Thymus (tissue), 11 donors: ENCODE data around the gene UBE2E2. TPM values are rescaled to one million over a fixed set of nuclear protein-coding genes. Genes with fewer than 3 reads are reported as not detected.
A peak's percentile ranks its signal among the peaks of the same experiment; 100 is the strongest.

Experiments used
- DNase-seq, 9 donors: peaks; one replicate each; pipeline ENCODE4 v3.0.0-alpha.2; 2013; ENCODE audit warnings: low spot score in 9 of 9, low read depth in 6 of 9, missing footprints in 1 of 9
- H3K27ac ChIP-seq, 2 donors: one replicate each; pipeline ENCODE4 v1.5.1; 2013; ENCODE audit warnings: control low read depth in 1 of 2, low read depth in 1 of 2, low read length in 1 of 2, mild to moderate bottlenecking in 1 of 2, moderate library complexity in 1 of 2
- H3K27me3 ChIP-seq, 2 donors: one replicate each; pipeline ENCODE4 v1.5.1; 2013; ENCODE audit warnings: low read length in 1 of 2; ENCODE audit not compliant: control insufficient read depth in 2 of 2, insufficient read depth in 1 of 2
- H3K36me3 ChIP-seq, 2 donors: one replicate each; pipeline ENCODE4 v1.5.1; 2013; ENCODE audit warnings: low read length in 1 of 2, mild to moderate bottlenecking in 1 of 2, moderate library complexity in 1 of 2; ENCODE audit not compliant: control insufficient read depth in 2 of 2, insufficient read depth in 2 of 2
- H3K4me1 ChIP-seq, 2 donors: one replicate each; pipeline ENCODE4 v1.5.1; 2013; ENCODE audit warnings: low read length in 2 of 2; ENCODE audit not compliant: control insufficient read depth in 2 of 2, insufficient read depth in 2 of 2
- H3K4me3 ChIP-seq, 2 donors: one replicate each; pipeline ENCODE4 v1.5.1; 2013; ENCODE audit warnings: low read length in 2 of 2, control low read depth in 1 of 2, mild to moderate bottlenecking in 1 of 2
- H3K9me3 ChIP-seq, 2 donors: one replicate each; pipeline ENCODE4 v1.5.1; 2013; ENCODE audit warnings: low read length in 1 of 2, mild to moderate bottlenecking in 1 of 2; ENCODE audit not compliant: control insufficient read depth in 2 of 2, insufficient read depth in 1 of 2
- WGBS: extraction: QIAGEN DNeasy Blood & Tissue Kit; methylation state at CpG from one replicate; pipeline ENCODE4 v1.1.7; 2013; 5-methylcytosine and 5-hydroxymethylcytosine counted together
- polyA plus RNA-seq: library from polyadenylated mRNA; stranded (reverse); fragments of 200-250 nt; gene quantifications from one replicate; pipeline ENCODE4 v1.2.3, GENCODE V29; 2013
- total RNA-seq: library from RNA; stranded (reverse); fragments of 120-200 nt; gene quantifications from one replicate; pipeline ENCODE4 v1.2.4, GENCODE V29; 2013
- donor health status: healthy.

UBE2E2 gene
- total and polyA plus RNA-seq, 2 donors, result 32.9 to 35.5 TPM

DNA sequence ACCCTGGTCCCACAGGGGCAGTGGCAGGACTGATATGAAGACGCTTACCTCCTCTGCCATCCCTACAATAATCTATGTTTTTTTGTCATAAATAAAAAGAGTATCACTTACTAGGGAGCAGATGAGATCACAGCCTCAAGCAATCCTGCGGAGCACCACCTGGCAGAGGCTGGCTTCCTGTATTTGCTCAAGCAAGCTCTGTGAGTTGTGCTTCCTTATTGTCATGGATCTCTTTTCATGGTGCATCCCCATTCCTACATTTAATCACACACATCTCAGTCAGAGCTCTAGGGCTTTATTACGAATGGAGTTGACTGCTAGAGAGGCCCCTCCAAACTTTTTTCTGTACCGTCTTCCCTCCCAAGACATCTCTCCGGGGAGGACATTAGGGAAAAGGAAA is 186.0 kb downstream of the UBE2E2 start:
- Histone ChIP-seq H3K27me3 (no peaks in the 10 kb centered on the region), H3K9me3 (no peaks in the 10 kb centered on the region), H3K36me3 (no peaks in the 10 kb centered on the region), H3K4me3 (no peak overlapping the region), H3K4me1 (peaks cover 0 to 10% of the 10 kb centered on the region in 2 donors), H3K27ac (no peak overlapping the region)
- no peak for DNase-seq
- WGBS, result 89% methylated on average over 5 of the region's 5 CpGs

DNA sequence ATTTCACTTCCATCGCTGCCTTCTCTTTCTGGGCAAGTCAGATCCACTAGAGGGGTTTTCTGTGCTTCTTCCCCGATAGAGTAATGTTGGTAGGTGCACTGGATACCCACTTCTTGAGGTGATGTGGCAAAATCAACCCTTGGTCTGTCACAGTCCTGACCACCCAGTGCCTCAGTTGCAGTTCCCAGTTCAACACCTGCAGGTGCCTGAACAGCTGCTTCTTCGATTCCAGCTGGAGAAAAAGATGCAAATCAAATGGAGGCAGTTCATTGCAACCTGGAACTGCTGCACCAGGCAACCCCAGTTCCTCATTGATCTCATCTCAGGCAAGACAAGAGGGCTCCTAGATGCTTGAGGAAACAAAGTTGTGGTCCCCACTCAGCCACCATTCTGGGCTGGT is 186.6 kb downstream of the UBE2E2 start:
- Histone ChIP-seq H3K27ac (no peak overlapping the region), H3K9me3 (no peaks in the 10 kb centered on the region), H3K4me1 (peaks cover 0 to 10% of the 10 kb centered on the region in 2 donors), H3K4me3 (no peak overlapping the region), H3K36me3 (no peaks in the 10 kb centered on the region), H3K27me3 (no peaks in the 10 kb centered on the region)
- WGBS, result 90% methylated on average over 3 of the region's 3 CpGs
- no peak for DNase-seq

DNA sequence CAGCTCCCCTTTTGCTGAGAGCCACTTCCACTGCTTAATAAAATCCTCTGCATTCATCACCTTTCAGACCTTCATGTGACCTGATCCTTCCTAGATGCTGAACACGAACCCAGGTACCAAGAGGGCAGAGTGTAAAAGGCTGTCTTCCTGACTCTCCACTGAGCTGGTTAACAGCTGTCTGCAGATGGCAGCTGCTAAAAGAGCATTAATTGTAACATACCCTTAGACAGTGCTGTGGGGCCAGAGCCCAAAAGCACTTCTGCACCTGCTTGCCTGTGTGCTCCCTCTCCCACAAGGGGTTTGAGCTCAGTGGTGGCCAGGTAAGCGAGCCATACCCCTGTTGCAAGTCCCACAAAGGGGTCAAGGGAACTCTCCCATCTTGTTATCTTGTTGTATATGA is 187.3 kb downstream of the UBE2E2 start:
- Histone ChIP-seq H3K27ac (no peak overlapping the region), H3K9me3 (no peaks in the 10 kb centered on the region), H3K4me3 (no peak overlapping the region), H3K27me3 (no peaks in the 10 kb centered on the region), H3K36me3 (no peaks in the 10 kb centered on the region), H3K4me1 (peaks cover 0 to 10% of the 10 kb centered on the region in 2 donors)
- DNase-seq, result no peak
- 93% methylated on average over 2 of the region's 2 CpGs for WGBS

DNA sequence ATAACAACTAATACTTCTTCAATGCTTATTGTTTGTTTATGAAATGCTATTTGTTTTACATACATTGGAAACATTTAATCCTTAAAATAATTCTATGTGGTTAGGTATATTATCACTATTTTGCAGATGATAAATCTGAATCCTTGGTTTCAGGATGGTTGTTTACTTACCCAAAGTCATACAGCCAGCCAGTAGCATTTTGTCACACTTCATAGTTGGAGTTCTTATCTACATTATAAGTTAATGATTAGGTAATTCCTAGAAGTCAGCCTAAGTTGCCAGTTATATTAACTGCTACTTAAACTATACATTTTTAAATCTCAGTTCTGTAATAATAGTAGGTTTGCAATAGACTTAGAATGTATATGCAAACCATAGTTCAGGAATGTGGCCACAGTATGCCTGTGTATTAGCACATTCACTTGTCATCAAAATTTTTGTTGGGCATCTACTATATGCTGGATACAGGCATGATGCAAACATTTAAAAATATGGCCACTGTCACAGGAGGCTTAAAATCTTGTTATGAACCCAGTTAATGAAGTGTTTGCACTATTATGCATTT is 187.9 kb downstream of the UBE2E2 start:
- DNase-seq, result no peak
- Histone ChIP-seq H3K27ac (no peak overlapping the region), H3K9me3 (no peaks in the 10 kb centered on the region), H3K27me3 (no peaks in the 10 kb centered on the region), H3K4me1 (peaks cover 0 to 10% of the 10 kb centered on the region in 2 donors), H3K36me3 (no peaks in the 10 kb centered on the region), H3K4me3 (no peak overlapping the region)

DNA sequence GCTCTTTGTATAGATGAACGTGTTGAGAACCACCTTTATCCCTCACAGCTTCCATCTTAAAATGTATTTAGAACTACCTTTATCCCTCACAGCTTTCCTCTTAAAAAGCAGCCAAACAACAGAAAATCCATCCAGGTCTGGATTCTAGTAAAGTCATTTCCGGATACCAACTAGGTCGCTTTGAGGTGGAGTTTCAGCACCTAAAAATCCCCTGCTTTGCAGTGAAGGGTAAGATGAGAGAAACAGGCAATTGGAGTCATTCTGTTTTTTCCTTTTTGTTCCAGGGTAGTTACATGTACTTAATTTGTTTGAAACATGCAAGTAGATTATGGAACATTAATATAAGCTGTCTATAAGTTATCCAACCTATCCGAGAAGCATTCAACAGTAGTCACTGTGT is 192.0 kb downstream of the UBE2E2 start:
- H3K4me1 ChIP-seq, result no peaks in the 10 kb centered on the region
- WGBS, result 96% methylated on average over 4 of the region's 4 CpGs
- no peak overlapping the region for H3K4me3 ChIP-seq
- H3K27ac ChIP-seq, result no peak overlapping the region
- no peaks in the 10 kb centered on the region for H3K36me3 ChIP-seq
- no peak for DNase-seq
- no peaks in the 10 kb centered on the region for H3K9me3 ChIP-seq
- H3K27me3 ChIP-seq, result no peaks in the 10 kb centered on the region

DNA sequence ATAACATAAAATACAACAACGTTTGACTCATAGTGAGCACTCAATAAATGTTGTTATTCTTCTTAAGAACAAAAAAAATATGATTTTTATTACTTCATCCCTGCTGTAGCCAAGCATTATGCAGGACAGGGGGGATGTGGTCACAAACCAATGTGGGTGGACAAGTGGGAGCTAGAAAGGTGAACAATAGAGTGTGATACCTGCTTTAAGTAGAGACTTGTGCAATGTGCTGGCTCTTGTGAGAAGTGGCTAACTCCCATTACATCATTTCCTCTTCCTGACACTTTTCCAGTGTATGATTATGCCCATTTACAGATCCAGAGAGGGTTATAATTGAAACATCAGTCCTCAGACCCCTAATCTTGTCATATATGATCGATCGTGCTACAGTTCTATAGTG is 193.6 kb downstream of the UBE2E2 start:
- DNase-seq, result no peak
- Histone ChIP-seq H3K27ac (no peak overlapping the region), H3K4me3 (no peak overlapping the region), H3K36me3 (no peaks in the 10 kb centered on the region), H3K27me3 (no peaks in the 10 kb centered on the region), H3K9me3 (no peaks in the 10 kb centered on the region), H3K4me1 (no peaks in the 10 kb centered on the region)
- WGBS, result 99% methylated on average over 3 of the region's 3 CpGs

DNA sequence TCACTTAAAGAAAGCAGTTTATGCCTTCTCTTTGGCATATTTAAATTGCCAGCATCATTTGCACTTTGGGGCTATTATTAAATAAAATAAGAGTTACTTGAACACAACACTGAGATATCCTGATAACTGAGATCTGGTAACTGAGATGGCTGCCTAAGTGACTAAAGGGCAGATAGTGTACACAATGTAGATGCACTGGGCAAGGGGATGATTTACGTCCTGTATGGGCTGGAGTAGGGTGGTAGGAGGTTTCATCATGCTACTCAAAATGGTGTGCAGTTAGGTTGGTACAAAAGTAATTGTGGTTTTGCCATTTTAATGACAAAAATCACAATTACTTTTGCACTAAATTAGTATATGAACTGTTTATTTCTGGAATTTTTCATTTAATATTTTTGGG is 196.1 kb downstream of the UBE2E2 start:
- Histone ChIP-seq H3K4me3 (no peak overlapping the region), H3K27me3 (no peaks in the 10 kb centered on the region), H3K27ac (no peak overlapping the region), H3K9me3 (no peaks in the 10 kb centered on the region), H3K4me1 (peaks cover 2 to 3% of the 10 kb centered on the region in 2 donors), H3K36me3 (no peaks in the 10 kb centered on the region)
- DNase-seq, result no peak
- 95% methylated on average over 1 of the region's 1 CpG for WGBS

DNA sequence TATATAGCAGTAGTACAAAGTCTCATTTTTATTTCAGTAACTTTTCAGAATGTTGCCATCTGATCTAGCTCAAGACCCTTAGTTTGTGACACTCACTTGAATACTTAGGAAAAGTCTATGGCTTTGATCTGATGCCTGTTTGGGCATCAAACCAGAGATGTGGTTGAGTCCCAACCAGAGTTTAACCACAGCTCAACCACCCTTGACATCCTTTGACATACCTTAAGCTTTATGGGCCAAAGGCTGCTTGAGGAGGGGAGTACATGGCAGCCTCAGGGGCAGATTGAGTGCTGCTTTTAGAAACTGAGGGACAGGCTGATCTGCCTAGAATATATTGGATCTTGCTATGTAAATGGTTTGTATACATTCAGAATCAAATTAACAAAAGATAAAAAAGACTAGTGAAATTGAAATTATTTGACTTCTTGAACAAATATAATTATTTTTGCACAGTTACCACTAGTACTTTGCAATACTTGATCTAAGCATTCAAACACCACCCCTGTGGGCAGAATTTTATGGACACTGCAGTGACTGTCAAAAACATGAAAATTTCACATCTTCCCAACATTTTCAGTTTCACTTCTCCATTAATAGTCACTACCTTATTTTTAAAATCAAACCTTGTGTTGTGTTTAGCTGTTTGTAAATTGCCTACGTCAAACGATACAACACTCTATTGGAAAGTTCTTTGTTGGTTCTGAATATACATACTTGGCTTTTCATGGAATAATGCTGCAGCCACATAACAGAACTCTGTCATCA is 199.8 kb downstream of the UBE2E2 start:
- no peak overlapping the region for H3K27ac ChIP-seq
- H3K36me3 ChIP-seq, result no peaks in the 10 kb centered on the region
- no peaks in the 10 kb centered on the region for H3K9me3 ChIP-seq
- H3K4me3 ChIP-seq, result no peak overlapping the region
- H3K27me3 ChIP-seq, result no peaks in the 10 kb centered on the region
- peak; percentile 9 to 77 (median 33) for DNase-seq
- peaks cover 2 to 3% of the 10 kb centered on the region in 2 donors for H3K4me1 ChIP-seq
- WGBS, result 94% methylated on average over 2 of the region's 2 CpGs

DNA sequence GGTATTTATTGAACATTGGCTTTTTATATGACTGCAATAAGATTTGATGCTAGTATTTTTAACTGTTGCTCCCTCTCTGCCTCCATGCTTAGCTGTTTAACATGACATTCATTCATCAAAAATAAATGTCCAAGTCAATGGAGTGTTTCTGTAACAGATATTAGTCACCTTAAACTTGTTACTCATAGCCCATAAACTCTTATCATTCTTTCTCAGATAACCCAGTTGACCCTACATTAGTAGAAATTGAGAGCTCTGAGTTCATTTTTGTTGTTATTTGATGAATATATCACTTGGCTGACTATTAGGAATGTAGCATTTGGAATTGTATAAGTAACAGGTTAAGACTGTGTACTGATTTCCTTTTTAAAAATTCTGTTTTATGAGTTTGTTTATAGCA is 201.1 kb downstream of the UBE2E2 start:
- H3K27ac ChIP-seq, result no peak overlapping the region
- H3K4me1 ChIP-seq, result peaks cover 2 to 3% of the 10 kb centered on the region in 2 donors
- no peaks in the 10 kb centered on the region for H3K27me3 ChIP-seq
- H3K36me3 ChIP-seq, result no peaks in the 10 kb centered on the region
- no peaks in the 10 kb centered on the region for H3K9me3 ChIP-seq
- no peak for DNase-seq
- no peak overlapping the region for H3K4me3 ChIP-seq
